Karpas-422 (cell line): ENCODE data around the gene CRIP3. TPM values are rescaled to one million over a fixed set of nuclear protein-coding genes. Genes with fewer than 3 reads are reported as not detected.

ENCODE experiments used
- DNase-seq: peaks from one replicate; pipeline ENCODE4 v3.0.0-alpha.2; 2015
- H2AFZ ChIP-seq: fragments of 200-600 bp; sonication (generic); 2 replicates; pipeline ENCODE4 v1.6.1; 2014; ENCODE audit warnings: antibody characterized with exemption, low read length, mixed read lengths
- H3K27ac ChIP-seq: fragments of 200-600 bp; sonication (generic); 2 replicates; pipeline ENCODE4 v1.5.1; 2014; ENCODE audit warnings: mild to moderate bottlenecking, low read length, moderate library complexity
- H3K27me3 ChIP-seq: fragments of 200-600 bp; sonication (generic); 2 replicates; pipeline ENCODE4 v1.6.1; 2014; ENCODE audit warnings: low read length, mixed read lengths
- H3K36me3 ChIP-seq: fragments of 200-600 bp; sonication (generic); 2 replicates; pipeline ENCODE4 v1.6.1; 2014; ENCODE audit warnings: low read length, mixed read lengths; ENCODE audit not compliant: insufficient read depth
- H3K4me1 ChIP-seq: fragments of 200-600 bp; sonication (generic); 2 replicates; pipeline ENCODE4 v1.6.1; 2014; ENCODE audit warnings: mild to moderate bottlenecking, low read length, mixed read lengths
- H3K4me2 ChIP-seq: fragments of 200-600 bp; sonication (generic); 2 replicates; pipeline ENCODE4 v1.6.1; 2014; ENCODE audit warnings: low read length, low read depth, mild to moderate bottlenecking; ENCODE audit not compliant: poor library complexity, severe bottlenecking
- H3K4me3 ChIP-seq: fragments of 200-600 bp; sonication (generic); 2 replicates; pipeline ENCODE4 v1.5.1; 2014; ENCODE audit warnings: mild to moderate bottlenecking, antibody characterized with exemption, low read length, mixed read lengths
- H3K79me2 ChIP-seq: fragments of 200-600 bp; sonication (generic); 2 replicates; pipeline ENCODE4 v1.6.1; 2014; ENCODE audit warnings: mild to moderate bottlenecking, low read length, mixed read lengths
- H3K9ac ChIP-seq: fragments of 200-600 bp; sonication (generic); 2 replicates; pipeline ENCODE4 v1.6.0; 2014; ENCODE audit warnings: low read length
- H3K9me2 ChIP-seq: fragments of 200-600 bp; sonication (generic), shearing (Covaris generic); replicated peaks from 2 replicates; pipeline ENCODE4 v1.6.0; 2014; ENCODE audit warnings: mild to moderate bottlenecking, low read length, moderate library complexity; ENCODE audit not compliant: insufficient read depth
- H3K9me3 ChIP-seq: fragments of 300-700, 200-600 bp; sonication (generic); 2 replicates; pipeline ENCODE4 v1.6.1; 2014; ENCODE audit warnings: low read length, mixed read lengths
- H4K20me1 ChIP-seq: fragments of 200-600 bp; sonication (generic); 2 replicates; pipeline ENCODE4 v1.6.1; 2014; ENCODE audit warnings: mild to moderate bottlenecking, antibody characterized with exemption, low read length, low read depth; ENCODE audit not compliant: insufficient read depth
- total RNA-seq: library from RNA; depleted of rRNA; stranded (reverse); fragments of >200 nt; shearing (Covaris generic); gene quantifications from 2 replicates; pipeline ENCODE4 v1.2.3, GENCODE V29; 2014; ENCODE audit warnings: low replicate concordance

Gene CRIP3
- total RNA-seq, 1 experiment from 2014 or later = 56.8 TPM

- no peaks in the 10 kb centered on the region for H3K9me3 ChIP-seq
- H3K4me1 ChIP-seq = peaks cover 3% of the 10 kb centered on the region; the same call in 1 of the 2 replicates
- peak; percentile 93 for DNase-seq
- no peak overlapping the region for H3K4me3 ChIP-seq
- peak overlapping the region; percentile 90; the same call in 1 of the 2 replicates for H2AFZ ChIP-seq
- H3K27ac ChIP-seq = no peak overlapping the region
- H3K27me3 ChIP-seq = no peaks in the 10 kb centered on the region
- no peaks in the 10 kb centered on the region for H3K36me3 ChIP-seq
- no peaks in the 10 kb centered on the region for H4K20me1 ChIP-seq
- H3K4me2 ChIP-seq = no peak overlapping the region
- no peak overlapping the region for H3K9ac ChIP-seq
- H3K9me2 ChIP-seq = no peaks in the 10 kb centered on the region
- no peaks in the 10 kb centered on the region for H3K79me2 ChIP-seq
Observed at GRCh38 chr6:43263314-43264178, 45.1 kb downstream of the CRIP3 start.

- no peak overlapping the region for H3K4me3 ChIP-seq
- no peaks in the 10 kb centered on the region for H3K79me2 ChIP-seq
- no peaks in the 10 kb centered on the region for H3K27me3 ChIP-seq
- H3K9me3 ChIP-seq = no peaks in the 10 kb centered on the region
- no peak overlapping the region for H3K27ac ChIP-seq
- peaks cover 8% of the 10 kb centered on the region for H3K4me1 ChIP-seq
- H3K4me2 ChIP-seq = no peak overlapping the region
- H2AFZ ChIP-seq = no peak overlapping the region
- H3K36me3 ChIP-seq = no peaks in the 10 kb centered on the region
- no peak overlapping the region for H3K9ac ChIP-seq
- no peaks in the 10 kb centered on the region for H4K20me1 ChIP-seq
- H3K9me2 ChIP-seq = no peaks in the 10 kb centered on the region
- DNase-seq = no peak
Observed at GRCh38 chr6:43262780-43263313, 45.8 kb downstream of the CRIP3 start.

- H3K4me2 ChIP-seq = no peak overlapping the region
- no peaks in the 10 kb centered on the region for H3K9me3 ChIP-seq
- no peaks in the 10 kb centered on the region for H3K36me3 ChIP-seq
- no peak overlapping the region for H3K4me3 ChIP-seq
- no peak overlapping the region for H3K9ac ChIP-seq
- peaks cover 15% of the 10 kb centered on the region for H3K4me1 ChIP-seq
- H3K27me3 ChIP-seq = no peaks in the 10 kb centered on the region
- H3K9me2 ChIP-seq = no peaks in the 10 kb centered on the region
- H2AFZ ChIP-seq = no peak overlapping the region
- no peak overlapping the region for H3K27ac ChIP-seq
- DNase-seq = no peak
- H4K20me1 ChIP-seq = no peaks in the 10 kb centered on the region
- no peaks in the 10 kb centered on the region for H3K79me2 ChIP-seq
Observed at GRCh38 chr6:43262000-43262779, 46.4 kb downstream of the CRIP3 start.

GRCh38 chr6:43261198-43261597 lies 47.4 kb downstream of the CRIP3 start:
- DNase-seq = no peak
- Histone ChIP-seq H3K9me2 (no peaks in the 10 kb centered on the region), H3K4me2 (no peak overlapping the region)

GRCh38 chr6:43260791-43261190 lies 47.8 kb downstream of the CRIP3 start:
- DNase-seq = no peak
- H3K4me1 ChIP-seq = peaks cover 18% of the 10 kb centered on the region
- H3K9me2 ChIP-seq = no peaks in the 10 kb centered on the region
- no peaks in the 10 kb centered on the region for H4K20me1 ChIP-seq
- no peak overlapping the region for H2AFZ ChIP-seq
- no peaks in the 10 kb centered on the region for H3K79me2 ChIP-seq
- H3K4me2 ChIP-seq = no peak overlapping the region
- no peak overlapping the region for H3K4me3 ChIP-seq
- no peaks in the 10 kb centered on the region for H3K9me3 ChIP-seq
- H3K27ac ChIP-seq = no peak overlapping the region
- H3K36me3 ChIP-seq = no peaks in the 10 kb centered on the region
- H3K9ac ChIP-seq = no peak overlapping the region
- H3K27me3 ChIP-seq = no peaks in the 10 kb centered on the region

More at GRCh38 chr6:43261198-43261597, 47.4 kb downstream of the CRIP3 start:
- no peaks in the 10 kb centered on the region for H3K79me2 ChIP-seq
- no peak overlapping the region for H3K27ac ChIP-seq
- no peaks in the 10 kb centered on the region for H4K20me1 ChIP-seq
- H3K9ac ChIP-seq = no peak overlapping the region
- peaks cover 18% of the 10 kb centered on the region for H3K4me1 ChIP-seq
- H3K36me3 ChIP-seq = no peaks in the 10 kb centered on the region
- H2AFZ ChIP-seq = no peak overlapping the region
- no peaks in the 10 kb centered on the region for H3K9me3 ChIP-seq
- no peak overlapping the region for H3K4me3 ChIP-seq
- no peaks in the 10 kb centered on the region for H3K27me3 ChIP-seq

- Histone ChIP-seq H3K4me3 (no peak overlapping the region), H3K27me3 (no peaks in the 10 kb centered on the region), H3K9me2 (no peaks in the 10 kb centered on the region), H3K9ac (no peak overlapping the region), H3K4me2 (no peak overlapping the region), H3K79me2 (no peaks in the 10 kb centered on the region), H3K9me3 (no peaks in the 10 kb centered on the region), H4K20me1 (no peaks in the 10 kb centered on the region), H3K4me1 (peaks cover 18% of the 10 kb centered on the region), H3K27ac (no peak overlapping the region), H2AFZ (no peak overlapping the region), H3K36me3 (no peaks in the 10 kb centered on the region)
- no peak for DNase-seq
Observed at GRCh38 chr6:43258807-43259686, 49.6 kb downstream of the CRIP3 start.

- Histone ChIP-seq H3K36me3 (no peaks in the 10 kb centered on the region), H3K9ac (peak overlapping the region; percentile 50), H2AFZ (peak overlapping the region; percentile 95), H3K4me1 (peaks cover 15% of the 10 kb centered on the region), H4K20me1 (no peaks in the 10 kb centered on the region), H3K9me3 (no peaks in the 10 kb centered on the region), H3K27ac (no peak overlapping the region), H3K4me2 (peak overlapping the region; percentile 69), H3K9me2 (no peaks in the 10 kb centered on the region), H3K4me3 (peak overlapping the region; percentile 54), H3K79me2 (no peaks in the 10 kb centered on the region), H3K27me3 (no peaks in the 10 kb centered on the region)
- no peak for DNase-seq
Observed at GRCh38 chr6:43258180-43258579, 50.4 kb downstream of the CRIP3 start.
